OCI-LY3 (cell line): ENCODE data around the gene IL22.

Source experiments
- EZH2phosphoT487 ChIP-seq: fragments of 200-600 bp; shearing (Covaris generic); IDR thresholded peaks from 2 replicates; pipeline ENCODE4 v1.6.1; 2018; ENCODE audit warnings: antibody characterized with exemption, mixed run types, low read depth
- TF ChIP-seq, protein P1 (sequence below): fragments of 200-600, 300-600 bp; sonication (generic); IDR thresholded peaks from 2 replicates; pipeline ENCODE4 v1.5.1; 2014; ENCODE audit warnings: antibody characterized with exemption, low read length, low read depth

DNA sequence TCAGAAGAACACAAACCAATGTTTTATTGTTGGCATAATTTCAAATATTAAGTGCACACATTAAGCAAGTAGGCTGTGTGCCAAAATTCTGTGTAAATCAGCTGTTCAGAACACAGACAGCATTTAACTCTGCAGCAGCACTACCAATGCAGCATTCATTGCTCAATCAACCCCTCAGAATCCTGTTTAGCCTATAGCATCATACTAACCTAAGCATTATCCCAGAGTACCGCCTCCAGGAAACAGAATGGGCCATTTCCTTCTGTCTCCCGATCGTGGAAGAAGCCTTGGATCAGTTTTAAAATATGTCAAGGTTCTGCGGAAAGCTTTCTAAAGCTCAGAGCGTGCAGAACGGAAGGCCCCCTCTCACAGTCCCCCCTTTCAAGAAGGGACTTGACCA lies 31.1 kb downstream of the IL22 start:
- TF ChIP-seq, protein P1, sequence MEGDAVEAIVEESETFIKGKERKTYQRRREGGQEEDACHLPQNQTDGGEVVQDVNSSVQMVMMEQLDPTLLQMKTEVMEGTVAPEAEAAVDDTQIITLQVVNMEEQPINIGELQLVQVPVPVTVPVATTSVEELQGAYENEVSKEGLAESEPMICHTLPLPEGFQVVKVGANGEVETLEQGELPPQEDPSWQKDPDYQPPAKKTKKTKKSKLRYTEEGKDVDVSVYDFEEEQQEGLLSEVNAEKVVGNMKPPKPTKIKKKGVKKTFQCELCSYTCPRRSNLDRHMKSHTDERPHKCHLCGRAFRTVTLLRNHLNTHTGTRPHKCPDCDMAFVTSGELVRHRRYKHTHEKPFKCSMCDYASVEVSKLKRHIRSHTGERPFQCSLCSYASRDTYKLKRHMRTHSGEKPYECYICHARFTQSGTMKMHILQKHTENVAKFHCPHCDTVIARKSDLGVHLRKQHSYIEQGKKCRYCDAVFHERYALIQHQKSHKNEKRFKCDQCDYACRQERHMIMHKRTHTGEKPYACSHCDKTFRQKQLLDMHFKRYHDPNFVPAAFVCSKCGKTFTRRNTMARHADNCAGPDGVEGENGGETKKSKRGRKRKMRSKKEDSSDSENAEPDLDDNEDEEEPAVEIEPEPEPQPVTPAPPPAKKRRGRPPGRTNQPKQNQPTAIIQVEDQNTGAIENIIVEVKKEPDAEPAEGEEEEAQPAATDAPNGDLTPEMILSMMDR, result no peak
- no peak for TF ChIP-seq EZH2phosphoT487
